H1 (cell line): ENCODE measurements around the gene MRPL41. TPM values are rescaled to one million over a fixed set of nuclear protein-coding genes. Genes with fewer than 3 reads are reported as not detected.

ENCODE experiments used
- CTCF ChIA-PET: fragments of 300-600 bp; sonication (Branson Sonifier 250); formaldehyde crosslinking; loops from one replicate; lab custom pipeline; 2021; ENCODE audit not compliant: partially characterized antibody; lab: Charles Lee
- POLR2A ChIA-PET: fragments of 300-600 bp; sonication (Branson Sonifier 250); formaldehyde crosslinking; loops from one replicate; lab custom pipeline; 2021; ENCODE audit warnings: inconsistent platforms; ENCODE audit not compliant: partially characterized antibody; lab: Charles Lee
- DNase-seq, 2 experiments: peaks; one replicate each; pipeline versions ENCODE4 v3.0.0 to v3.0.0-alpha.2; 2010 to 2022; ENCODE audit warnings: low spot score in 2 of 2, low read depth in 1 of 2, mixed read lengths in 1 of 2
- FAIRE-seq: peaks from 2 replicates; lab custom pipeline; 2011; peaks lifted over from hg19 to GRCh38; lab: Jason Lieb, UNC
- H2AFZ ChIP-seq: 2 replicates; pipeline ENCODE4 v1.8.1; 2012; ENCODE audit warnings: low read length, inconsistent platforms
- H2AK5ac ChIP-seq: 2 replicates; pipeline ENCODE4 v1.6.1; 2013; ENCODE audit warnings: low read depth, low read length
- H2BK120ac ChIP-seq: replicated peaks from 2 replicates; pipeline ENCODE3; 2013; ENCODE audit warnings: low read depth, low read length, inconsistent platforms
- H2BK12ac ChIP-seq: 2 replicates; pipeline ENCODE4 v1.6.1; 2013; ENCODE audit warnings: low read depth, low read length
- H2BK15ac ChIP-seq: 2 replicates; pipeline ENCODE4 v1.6.1; 2013; ENCODE audit warnings: low read length
- H2BK20ac ChIP-seq: 2 replicates; pipeline ENCODE4 v1.6.1; 2013; ENCODE audit warnings: low read length
- H2BK5ac ChIP-seq: 2 replicates; pipeline ENCODE4 v1.6.1; 2013; ENCODE audit warnings: low read depth, low read length
- H3K14ac ChIP-seq: 2 replicates; pipeline ENCODE4 v1.6.1; 2013; ENCODE audit warnings: inconsistent platforms; ENCODE audit not compliant: insufficient read length
- H3K18ac ChIP-seq: 2 replicates; pipeline ENCODE4 v1.6.1; 2013; ENCODE audit warnings: low read length; ENCODE audit errors: extremely low read depth
- H3K23ac ChIP-seq: 2 replicates; pipeline ENCODE4 v1.6.1; 2013; ENCODE audit warnings: inconsistent platforms; ENCODE audit not compliant: insufficient read length
- H3K23me2 ChIP-seq: 2 replicates; pipeline ENCODE4 v1.6.1; 2013; ENCODE audit warnings: low read depth, low read length
- H3K27ac ChIP-seq: 2 replicates; pipeline ENCODE4 v1.6.1; 2011; ENCODE audit warnings: low read depth, low read length, inconsistent platforms
- H3K27me3 ChIP-seq, 4 experiments: replicated peaks in 1 of 4; 1 replicate in 1 of 4; 2 replicates in 3 of 4; pipeline versions ENCODE4 v1.6.1 to v1.8.1; 2011 to 2013; ENCODE audit warnings: low read length in 3 of 4, mild to moderate bottlenecking in 3 of 4, inconsistent platforms in 2 of 4, mixed read lengths in 2 of 4, moderate library complexity in 1 of 4; ENCODE audit not compliant: control insufficient read depth in 3 of 4, insufficient read depth in 3 of 4; ENCODE audit errors: extremely low read depth in 1 of 4
- H3K36me3 ChIP-seq, 4 experiments: 2 replicates each; pipeline versions ENCODE4 v1.6.1 to v1.8.1; 2011 to 2013; ENCODE audit warnings: mild to moderate bottlenecking in 4 of 4, low read length in 3 of 4, moderate library complexity in 2 of 4, control low read depth in 1 of 4, inconsistent platforms in 1 of 4; ENCODE audit not compliant: insufficient read depth in 4 of 4, control insufficient read depth in 2 of 4
- H3K4ac ChIP-seq: replicated peaks from 2 replicates; pipeline ENCODE3; 2013; ENCODE audit warnings: low read length, low read depth, mixed read lengths, inconsistent platforms; ENCODE audit not compliant: insufficient read length
- H3K4me1 ChIP-seq, 4 experiments: replicated peaks in 1 of 4; 1 replicate in 1 of 4; 2 replicates in 3 of 4; pipeline versions ENCODE4 v1.6.1 to v1.8.1; 2011 to 2013; ENCODE audit warnings: low read length in 3 of 4, inconsistent platforms in 2 of 4, mixed read lengths in 1 of 4; ENCODE audit not compliant: insufficient read depth in 4 of 4, control insufficient read depth in 3 of 4
- H3K4me2 ChIP-seq, 2 experiments: 2 replicates each; pipeline versions ENCODE4 v1.6.1 to v1.8.1; 2011 to 2013; ENCODE audit warnings: low read depth in 2 of 2, low read length in 2 of 2, control low read depth in 1 of 2, inconsistent platforms in 1 of 2, mild to moderate bottlenecking in 1 of 2; ENCODE audit not compliant: insufficient read depth in 1 of 2
- H3K4me3 ChIP-seq, 4 experiments: fragments of 200-600, 300-600 bp in 1 of 4; sonication (generic), shearing (Covaris generic), sonication (Bioruptor Twin) in 1 of 4; 2 replicates each; pipeline versions ENCODE4 v1.5.1 to v1.8.1; 2011 to 2016; ENCODE audit warnings: low read length in 4 of 4, low read depth in 3 of 4, control low read depth in 2 of 4, inconsistent platforms in 2 of 4, mild to moderate bottlenecking in 2 of 4, mixed read lengths in 1 of 4, moderate library complexity in 1 of 4; ENCODE audit not compliant: insufficient read depth in 2 of 4; ENCODE audit errors: extremely low read depth in 1 of 4
- H3K56ac ChIP-seq: replicated peaks from 2 replicates; pipeline ENCODE3; 2013; ENCODE audit warnings: low read depth, mild to moderate bottlenecking, mixed read lengths, low read length, inconsistent platforms; ENCODE audit not compliant: insufficient read length
- H3K79me1 ChIP-seq: 2 replicates; pipeline ENCODE4 v1.6.1; 2013; ENCODE audit warnings: low read depth, low read length, control low read depth
- H3K79me2 ChIP-seq, 2 experiments: 2 replicates each; pipeline versions ENCODE4 v1.6.1 to v1.8.1; 2012 to 2013; ENCODE audit warnings: low read length in 2 of 2, mild to moderate bottlenecking in 2 of 2, inconsistent platforms in 1 of 2; ENCODE audit not compliant: insufficient read depth in 2 of 2, control insufficient read depth in 1 of 2
- H3K9ac ChIP-seq, 4 experiments: replicated peaks in 1 of 4; 1 replicate in 1 of 4; 2 replicates in 3 of 4; pipeline versions ENCODE4 v1.6.1 to v1.8.1; 2011 to 2013; ENCODE audit warnings: low read depth in 3 of 4, low read length in 3 of 4, control low read depth in 2 of 4, mild to moderate bottlenecking in 2 of 4, moderate library complexity in 2 of 4, inconsistent platforms in 1 of 4; ENCODE audit errors: extremely low read depth in 1 of 4
- H3K9me3 ChIP-seq, 2 experiments: 2 replicates each; pipeline versions ENCODE4 v1.6.1 to v1.8.1; 2012 to 2013; ENCODE audit warnings: mild to moderate bottlenecking in 2 of 2, moderate library complexity in 2 of 2, control low read depth in 1 of 2, inconsistent platforms in 1 of 2, low read depth in 1 of 2, low read length in 1 of 2, mixed read lengths in 1 of 2; ENCODE audit not compliant: insufficient read depth in 2 of 2
- H4K20me1 ChIP-seq, 2 experiments: replicated peaks in 1 of 2; 2 replicates each; pipeline versions ENCODE3 to v1.8.1; 2011 to 2013; ENCODE audit warnings: inconsistent platforms in 2 of 2, low read length in 2 of 2, mild to moderate bottlenecking in 1 of 2; ENCODE audit not compliant: insufficient read depth in 2 of 2, control insufficient read depth in 1 of 2
- H4K5ac ChIP-seq: 2 replicates; pipeline ENCODE4 v1.6.1; 2013; ENCODE audit warnings: low read length, low read depth, mixed read lengths, inconsistent platforms; ENCODE audit not compliant: insufficient read length
- H4K8ac ChIP-seq: 2 replicates; pipeline ENCODE4 v1.8.0; 2013; ENCODE audit warnings: mild to moderate bottlenecking, moderate library complexity, low read length, inconsistent platforms; ENCODE audit not compliant: insufficient read depth; ENCODE audit errors: extremely low read depth
- H4K91ac ChIP-seq: replicated peaks from 2 replicates; pipeline ENCODE3; 2013; ENCODE audit warnings: low read length, mixed read lengths, inconsistent platforms; ENCODE audit not compliant: insufficient read length
- CEBPB ChIP-seq: IDR thresholded peaks from 2 replicates; pipeline ENCODE4 v1.6.1; 2012; ENCODE audit warnings: low read depth, low read length
- NANOG ChIP-seq: IDR thresholded peaks from 2 replicates; pipeline ENCODE4 v1.6.1; 2011; ENCODE audit warnings: low read length, low read depth, mild to moderate bottlenecking, inconsistent platforms; ENCODE audit not compliant: insufficient read depth, poor library complexity, severe bottlenecking
- POLR2A ChIP-seq, 2 experiments: IDR thresholded peaks; 1 replicate in 1 of 2; 2 replicates in 1 of 2; pipeline ENCODE4 v1.6.1; 2011; ENCODE audit warnings: low read depth in 2 of 2, low read length in 2 of 2, mild to moderate bottlenecking in 2 of 2; ENCODE audit errors: control extremely low read depth in 1 of 2
- SIN3A ChIP-seq, 2 experiments: IDR thresholded peaks in 1 of 2; conservative IDR thresholded peaks in 1 of 2; 2 replicates each; pipeline ENCODE4 v1.6.1; 2011 to 2012; ENCODE audit warnings: low read length in 2 of 2, improper control_type of control experiment in 1 of 2, low read depth in 1 of 2, mild to moderate bottlenecking in 1 of 2
- WGBS, 2 experiments: shearing (Covaris generic) in 1 of 2; methylation state at CpG; one replicate each; pipeline versions ENCODE4 v1.1.6 to v1.1.7; 2013 to 2015; ENCODE audit warnings: low lambda C conversion rate in 2 of 2, mixed read lengths in 2 of 2, inconsistent platforms in 1 of 2, low coverage in 1 of 2, missing lambda C conversion rate in 1 of 2; ENCODE audit not compliant: insufficient replicate concordance in 2 of 2, insufficient coverage in 1 of 2, insufficient read length in 1 of 2; ENCODE audit errors: extremely low coverage in 1 of 2, missing lambda C conversion rate in 1 of 2; 5-methylcytosine and 5-hydroxymethylcytosine counted together
- polyA plus RNA-seq, 7 experiments: library from polyadenylated mRNA; depleted of rRNA in 3 of 7; stranded (reverse) in 5 of 7; unstranded in 2 of 7; fragments of >200 nt in 5 of 7; fragments of 200-250 nt in 2 of 7; gene quantifications; 1 replicate in 5 of 7; 2 replicates in 1 of 7; 4 replicates in 1 of 7; pipeline versions ENCODE4 v1.2.1 to v1.2.3, GENCODE V29; 2011 to 2013; ENCODE audit warnings: missing spikeins in 2 of 7, mixed read lengths in 2 of 7
- total RNA-seq: library from RNA; stranded (reverse); fragmentation: NEBNext Ultra II Directional; extraction: Animal tissue kit (Norgen Biotek cat#: 25700); gene quantifications from 2 replicates; pipeline ENCODE4 v1.2.1, GENCODE V29; 2021
- TF ChIP-seq, protein P1 (sequence below), 3 experiments: IDR thresholded peaks; 1 replicate in 2 of 3; 2 replicates in 1 of 3; pipeline versions ENCODE4 v1.5.1 to v1.6.1; 2011; ENCODE audit warnings: low read length in 3 of 3, mild to moderate bottlenecking in 3 of 3, inconsistent platforms in 2 of 3, low read depth in 1 of 3, moderate library complexity in 1 of 3; ENCODE audit not compliant: insufficient read depth in 1 of 3; ENCODE audit errors: control extremely low read depth in 1 of 3

MRPL41 gene
- total and polyA plus RNA-seq, 2 of the 8 experiments (the other 6 are each of a cell fraction or from before 2014, with no cell fraction given) = 47.2 to 58.1 TPM

- no peak for DNase-seq
- CTCF ChIA-PET = interaction anchor here (0.6 to 2.2 kb wide), 22 partner anchors 10 to 970 kb away, joined by 3 to 9 read pairs (median 4); no protein-coding TSS in a partner anchor
- H3K4me3 ChIP-seq = no peak overlapping the region
- no peak overlapping the region for H3K9ac ChIP-seq
- no peaks in the 10 kb centered on the region for H3K36me3 ChIP-seq
- H3K79me1 ChIP-seq = peaks cover 2% of the 10 kb centered on the region
- H3K18ac ChIP-seq = no peak overlapping the region
- 0 out of 2 replicates have a peak, but pooled peaks cover 2% of the 10 kb centered on the region for H3K23me2 ChIP-seq
- H3K4me2 ChIP-seq = no peak overlapping the region
- no peak overlapping the region for H4K5ac ChIP-seq
- WGBS, 2 experiments = 90% methylated on average over 14 of the region's 14 CpGs; no CpG with 5 or more reads in 1 of the 2 experiments
- H4K8ac ChIP-seq = no peak overlapping the region
- H2BK120ac ChIP-seq = no peak overlapping the region
- H3K56ac ChIP-seq = no peak overlapping the region
- H3K4ac ChIP-seq = peak overlapping the region; percentile 38
- H4K91ac ChIP-seq = no peak overlapping the region
- H3K79me2 ChIP-seq = no peaks in the 10 kb centered on the region
- H3K27me3 ChIP-seq = no peaks in the 10 kb centered on the region
- no peaks in the 10 kb centered on the region for H3K4me1 ChIP-seq
- no peak overlapping the region for H2BK20ac ChIP-seq
- H3K9me3 ChIP-seq = peaks cover 0 to 20% of the 10 kb centered on the region in 2 experiments; a peak in 1 of 4 replicates
- no peak overlapping the region for H3K23ac ChIP-seq
- no peak overlapping the region for H2AK5ac ChIP-seq
- H2AFZ ChIP-seq = no peak overlapping the region
- no peaks in the 10 kb centered on the region for H4K20me1 ChIP-seq
- no peak overlapping the region for H2BK5ac ChIP-seq
- no peak overlapping the region for H3K14ac ChIP-seq
- POLR2A ChIA-PET = interaction anchor here (1.2 kb wide), 1 partner anchor 267 kb away, joined by 4 read pairs; no protein-coding TSS in a partner anchor
- H3K27ac ChIP-seq = no peak overlapping the region
- no peak overlapping the region for H2BK12ac ChIP-seq
- TF ChIP-seq, protein P1, sequence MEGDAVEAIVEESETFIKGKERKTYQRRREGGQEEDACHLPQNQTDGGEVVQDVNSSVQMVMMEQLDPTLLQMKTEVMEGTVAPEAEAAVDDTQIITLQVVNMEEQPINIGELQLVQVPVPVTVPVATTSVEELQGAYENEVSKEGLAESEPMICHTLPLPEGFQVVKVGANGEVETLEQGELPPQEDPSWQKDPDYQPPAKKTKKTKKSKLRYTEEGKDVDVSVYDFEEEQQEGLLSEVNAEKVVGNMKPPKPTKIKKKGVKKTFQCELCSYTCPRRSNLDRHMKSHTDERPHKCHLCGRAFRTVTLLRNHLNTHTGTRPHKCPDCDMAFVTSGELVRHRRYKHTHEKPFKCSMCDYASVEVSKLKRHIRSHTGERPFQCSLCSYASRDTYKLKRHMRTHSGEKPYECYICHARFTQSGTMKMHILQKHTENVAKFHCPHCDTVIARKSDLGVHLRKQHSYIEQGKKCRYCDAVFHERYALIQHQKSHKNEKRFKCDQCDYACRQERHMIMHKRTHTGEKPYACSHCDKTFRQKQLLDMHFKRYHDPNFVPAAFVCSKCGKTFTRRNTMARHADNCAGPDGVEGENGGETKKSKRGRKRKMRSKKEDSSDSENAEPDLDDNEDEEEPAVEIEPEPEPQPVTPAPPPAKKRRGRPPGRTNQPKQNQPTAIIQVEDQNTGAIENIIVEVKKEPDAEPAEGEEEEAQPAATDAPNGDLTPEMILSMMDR (IDR thresholded peaks at IDR 0.05; ENCODE audit: control extremely low read depth in 1 of 3, insufficient read depth in 1 of 3, low read depth in 1 of 3, low read length in 3 of 3) = no peak
- TF ChIP-seq SIN3A (conservative IDR thresholded peaks at IDR 0.05 in 1 of 2, IDR thresholded peaks at IDR 0.05 in 1 of 2; ENCODE audit: low read depth in 1 of 2, low read length in 2 of 2) (no peak), CEBPB (no peak), POLR2A (IDR thresholded peaks at IDR 0.05; ENCODE audit: control extremely low read depth in 1 of 2, low read depth in 2 of 2, low read length in 2 of 2) (no peak), NANOG (no peak)
- no peak overlapping the region for H2BK15ac ChIP-seq
- no peak for FAIRE-seq
Observed at GRCh38 chr9:137509198-137509597, 42.5 kb upstream of the MRPL41 start.
